HepG2 (cell line): ENCODE data around the gene PURB. TPM values are rescaled to one million over a fixed set of nuclear protein-coding genes. Genes with fewer than 3 reads are reported as not detected.

ENCODE experiments used
- ARID2 ChIP-seq: sonication (generic); formaldehyde crosslinking; IDR thresholded peaks from 2 replicates; pipeline ENCODE4 v1.8.1; 2022; ENCODE audit warnings: mild to moderate bottlenecking, missing genetic modification reagents, borderline replicate concordance
- CREB3 ChIP-seq: sonication (generic); formaldehyde crosslinking; IDR thresholded peaks from 2 replicates; pipeline ENCODE4 v1.5.0; 2020; ENCODE audit warnings: missing genetic modification reagents
- EED ChIP-seq: sonication (generic); formaldehyde crosslinking; IDR thresholded peaks from 2 replicates; pipeline ENCODE4 v1.5.0; 2020; ENCODE audit warnings: mild to moderate bottlenecking, missing genetic modification reagents
- HMG20B ChIP-seq: conservative IDR thresholded peaks from 2 replicates; pipeline ENCODE4 v1.6.1; 2016; ENCODE audit warnings: missing genetic modification reagents, missing compliant biosample characterization
- IRF1 ChIP-seq: sonication (generic); formaldehyde crosslinking; IDR thresholded peaks from 2 replicates; pipeline ENCODE4 v1.4.0; 2020; ENCODE audit warnings: low read depth, mild to moderate bottlenecking, missing genetic modification reagents
- KAT2B ChIP-seq: fragments of 150-350 bp; IDR thresholded peaks from 2 replicates; pipeline ENCODE4 v1.6.1; 2014; ENCODE audit warnings: low read depth, low read length, borderline replicate concordance
- KLF11 ChIP-seq: IDR thresholded peaks from 2 replicates; pipeline ENCODE4 v1.6.1; 2016; ENCODE audit warnings: missing compliant biosample characterization
- LCORL ChIP-seq, 2 experiments: fragments of 450-650 bp in 1 of 2; sonication (generic) in 1 of 2; formaldehyde crosslinking in 1 of 2; IDR thresholded peaks; 2 replicates each; pipeline versions ENCODE4 v1.5.0 to v1.6.1; 2017 to 2020; ENCODE audit warnings: antibody characterized with exemption in 1 of 2, missing genetic modification reagents in 1 of 2
- NCOA5 ChIP-seq: sonication (generic); formaldehyde crosslinking; IDR thresholded peaks from 2 replicates; pipeline ENCODE4 v1.4.0; 2020; ENCODE audit warnings: missing genetic modification reagents
- RFX1 ChIP-seq: fragments of 450-650 bp; IDR thresholded peaks from 2 replicates; pipeline ENCODE4 v1.6.1; 2017
- RNF2 ChIP-seq: fragments of 450-650 bp; conservative IDR thresholded peaks from 2 replicates; pipeline ENCODE4 v1.6.1; 2016; ENCODE audit warnings: low read depth
- RXRA ChIP-seq: sonication (generic); formaldehyde crosslinking; IDR thresholded peaks from 2 replicates; pipeline ENCODE4 v1.5.1; 2020; ENCODE audit warnings: missing genetic modification reagents
- SIN3B ChIP-seq: fragments of 150-350 bp; IDR thresholded peaks from 2 replicates; pipeline ENCODE4 v1.6.1; 2014; ENCODE audit warnings: low read length
- ZBTB33 ChIP-seq: sonication (generic); formaldehyde crosslinking; IDR thresholded peaks from 2 replicates; pipeline ENCODE4 v1.4.0; 2020; ENCODE audit warnings: missing genetic modification reagents
- ZHX2 ChIP-seq, 2 experiments: sonication (generic) in 1 of 2; formaldehyde crosslinking in 1 of 2; IDR thresholded peaks; 2 replicates each; pipeline versions ENCODE4 v1.6.1 to v1.9.0; 2014 to 2022; ENCODE audit warnings: antibody characterized with exemption in 1 of 2, borderline replicate concordance in 1 of 2, inconsistent platforms in 1 of 2, low read depth in 1 of 2, missing genetic modification reagents in 1 of 2
- ZNF263 ChIP-seq: sonication (generic); formaldehyde crosslinking; IDR thresholded peaks from 2 replicates; pipeline ENCODE4 v1.4.0; 2020; ENCODE audit warnings: missing genetic modification reagents
- ZNF746 ChIP-seq: sonication (generic); formaldehyde crosslinking; IDR thresholded peaks from 2 replicates; pipeline ENCODE4 v1.8.0; 2022; ENCODE audit warnings: mild to moderate bottlenecking, missing genetic modification reagents
- ZNF780A ChIP-seq: sonication (generic); formaldehyde crosslinking; IDR thresholded peaks from 2 replicates; pipeline ENCODE4 v1.8.0; 2022; ENCODE audit warnings: mild to moderate bottlenecking, missing genetic modification reagents, moderate library complexity
- ZNF788 ChIP-seq: sonication (generic); formaldehyde crosslinking; IDR thresholded peaks from 2 replicates; pipeline ENCODE4 v1.5.0; 2020; ENCODE audit warnings: mild to moderate bottlenecking, missing genetic modification reagents, borderline replicate concordance
- polyA plus RNA-seq, 8 experiments: library from polyadenylated mRNA; depleted of rRNA in 3 of 8; stranded (reverse) in 7 of 8; unstranded in 1 of 8; fragments of >200 nt; fragmentation: Illumina TruSeq in 4 of 8; extraction: Trizol in 4 of 8; gene quantifications; 2 replicates each; pipeline versions ENCODE4 v1.2.1 to v1.2.3, GENCODE V29; 2011 to 2016; ENCODE audit warnings: low read depth in 4 of 8, missing spikeins in 1 of 8, mixed read lengths in 1 of 8; ENCODE audit not compliant: insufficient read depth in 1 of 8
- total RNA-seq, 5 experiments: library from RNA; depleted of rRNA; stranded (reverse); fragments of >200 nt; fragmentation: Illumina TruSeq; extraction: Trizol; gene quantifications; 2 replicates each; pipeline ENCODE4 v1.2.3, GENCODE V29; 2016; ENCODE audit warnings: low read depth in 1 of 5

The PURB gene
- total and polyA plus RNA-seq, 2 of the 13 experiments (the other 11 are each of a cell fraction or from before 2014, with no cell fraction given), result 2.3 to 4.3 TPM

- peak; percentile 93 for TF ChIP-seq ZHX2 (IDR thresholded peaks at IDR 0.05; ENCODE audit: low read depth)
- TF ChIP-seq ZHX2 (CRISPR knock-in tag; IDR thresholded peaks at IDR 0.05; ENCODE audit: borderline replicate concordance), result no peak
- TF ChIP-seq ZNF263, result no peak; the same call in 1 of the 2 replicates
- TF ChIP-seq RFX1, result no peak
- TF ChIP-seq SIN3B, result peak; percentile 68; the same call in 1 of the 2 replicates
- TF ChIP-seq IRF1 (CRISPR knock-in tag), result 0 out of 2 replicates have a peak, but pooled peaks have one; percentile 27
- TF ChIP-seq ARID2 (CRISPR knock-in tag), result no peak
- peak; percentile 68; the same call in 1 of the 2 replicates for TF ChIP-seq ZNF780A (CRISPR knock-in tag)
- TF ChIP-seq NCOA5 (CRISPR knock-in tag), result no peak
- TF ChIP-seq ZNF788, result peak; percentile 70
- 0 out of 2 replicates have a peak, but pooled peaks have one; percentile 48 for TF ChIP-seq KLF11 (CRISPR knock-in tag)
- TF ChIP-seq KAT2B, result no peak
- no peak for TF ChIP-seq ZNF746
- no peak; the same call in 1 of the 2 replicates for TF ChIP-seq ZBTB33 (CRISPR knock-in tag)
- no peak for TF ChIP-seq LCORL (IDR thresholded peaks at IDR 0.05)
- TF ChIP-seq LCORL (CRISPR knock-in tag; IDR thresholded peaks at IDR 0.05), result peak; percentile 33; the same call in 1 of the 2 replicates
- TF ChIP-seq HMG20B, result no peak
- 0 out of 2 replicates have a peak, but pooled peaks have one; percentile 46 for TF ChIP-seq RXRA (CRISPR knock-in tag)
- no peak for TF ChIP-seq CREB3 (CRISPR knock-in tag)
- peak; percentile 52; the same call in 1 of the 2 replicates for TF ChIP-seq RNF2
- TF ChIP-seq EED, result no peak
These were observed at the start of gene PURB (continued) for GRCh38 chr7:44885394-44886317.
